HepG2 (cell line): ENCODE results near the gene CTIF. TPM values are rescaled to one million over a fixed set of nuclear protein-coding genes. Genes with fewer than 3 reads are reported as not detected.

ENCODE experiments used
- ATAC-seq: fragments of 200-7000 bp; cut with Tn5 transposase; 3 replicates; pipeline ENCODE4 v1.9.1; 2020; ENCODE audit warnings: mild to moderate bottlenecking, moderate library complexity
- BruUV-seq: library from RNA; stranded (reverse); fragments of 400-500 nt; replicated peaks from 2 replicates; lab custom pipeline; 2021; lab: Mats Ljungman, UMichigan
- CTCF ChIA-PET: fragments of 300-600 bp; formaldehyde crosslinking; extraction: SDS; loops from one replicate; lab custom pipeline; 2021; ENCODE audit warnings: low total read pairs, inconsistent platforms, low intra/inter-chr PET ratio; lab: Yijun Ruan, JAX
- POLR2A ChIA-PET: fragments of 350-600 bp; sonication (Branson Sonifier 250); formaldehyde crosslinking; loops from one replicate; lab custom pipeline; 2020; ENCODE audit warnings: antibody characterized with exemption, inconsistent platforms; lab: Yijun Ruan, JAX
- DNase-seq: peaks from one replicate; pipeline ENCODE4 v3.0.0-alpha.2; 2015; ENCODE audit warnings: low spot score
- FAIRE-seq: peaks from 3 replicates; lab custom pipeline; 2011; peaks lifted over from hg19 to GRCh38; lab: Jason Lieb, UNC
- H2AFZ ChIP-seq: one replicate; pipeline ENCODE4 v1.6.1; 2011; ENCODE audit warnings: low read length, inconsistent platforms
- H3K27ac ChIP-seq: fragments of 300-600 bp; 3 replicates; pipeline ENCODE4 v1.8.0; 2011; ENCODE audit warnings: mixed run types, mild to moderate bottlenecking, mixed read lengths, low read length, inconsistent platforms; ENCODE audit not compliant: insufficient read depth; ENCODE audit errors: extremely low read length
- H3K27me3 ChIP-seq, 2 experiments: fragments of 200-600 bp in 1 of 2; 2 replicates in 1 of 2; 3 replicates in 1 of 2; pipeline versions ENCODE4 v1.6.0 to v1.8.0; 2011; ENCODE audit warnings: low read length in 2 of 2, mild to moderate bottlenecking in 2 of 2, moderate library complexity in 2 of 2, inconsistent platforms in 1 of 2; ENCODE audit not compliant: insufficient read depth in 2 of 2, control insufficient read depth in 1 of 2
- H3K36me3 ChIP-seq, 2 experiments: fragments of 200-600 bp in 1 of 2; replicated peaks in 1 of 2; 2 replicates in 1 of 2; 3 replicates in 1 of 2; pipeline versions ENCODE4 v1.5.1 to v1.8.0; 2011; ENCODE audit warnings: low read length in 2 of 2, inconsistent platforms in 1 of 2; ENCODE audit not compliant: insufficient read depth in 2 of 2, control insufficient read depth in 1 of 2
- H3K4me1 ChIP-seq: 2 replicates; pipeline ENCODE4 v1.5.1; 2012; ENCODE audit warnings: low read length, inconsistent platforms; ENCODE audit not compliant: insufficient read depth
- H3K4me2 ChIP-seq: 2 replicates; pipeline ENCODE4 v1.6.0; 2011; ENCODE audit warnings: low read depth, low read length, inconsistent platforms
- H3K4me3 ChIP-seq, 3 experiments: fragments of 200-600 bp in 1 of 3; sonication (generic), shearing (Covaris generic) in 1 of 3; replicated peaks in 1 of 3; 2 replicates each; pipeline ENCODE4 v1.5.1; 2011 to 2016; ENCODE audit warnings: low read length in 3 of 3, inconsistent platforms in 2 of 3, low read depth in 2 of 3, mild to moderate bottlenecking in 2 of 3, control low read depth in 1 of 3, mixed read lengths in 1 of 3; ENCODE audit not compliant: insufficient read depth in 1 of 3
- H3K79me2 ChIP-seq: one replicate; pipeline ENCODE4 v1.6.1; 2011; ENCODE audit warnings: low read length, inconsistent platforms; ENCODE audit not compliant: insufficient read depth
- H3K9ac ChIP-seq: 2 replicates; pipeline ENCODE4 v1.6.0; 2011; ENCODE audit warnings: mild to moderate bottlenecking, low read depth, low read length, inconsistent platforms; ENCODE audit not compliant: insufficient read depth
- H3K9me3 ChIP-seq: 2 replicates; pipeline ENCODE4 v1.5.1; 2012; ENCODE audit warnings: mild to moderate bottlenecking, low read length
- H4K20me1 ChIP-seq: 2 replicates; pipeline ENCODE4 v1.6.0; 2011; ENCODE audit warnings: inconsistent platforms, mild to moderate bottlenecking, low read length, moderate library complexity; ENCODE audit not compliant: insufficient read depth
- ADNP ChIP-seq: sonication (generic); formaldehyde crosslinking; IDR thresholded peaks from 2 replicates; pipeline ENCODE4 v1.4.0; 2020; ENCODE audit warnings: missing genetic modification reagents
- BHLHE40 ChIP-seq: IDR thresholded peaks from 2 replicates; pipeline ENCODE4 v1.6.1; 2011; ENCODE audit warnings: low read length, improper control_type of control experiment
- DMAP1 ChIP-seq: IDR thresholded peaks from 2 replicates; pipeline ENCODE4 v1.6.1; 2016
- ESRRA ChIP-seq: sonication (generic); formaldehyde crosslinking; IDR thresholded peaks from 2 replicates; pipeline ENCODE4 v1.5.1; 2020; ENCODE audit warnings: mild to moderate bottlenecking, low read depth, missing genetic modification reagents
- IKZF1 ChIP-seq: fragments of 450-650 bp; IDR thresholded peaks from 2 replicates; pipeline ENCODE4 v1.7.1; 2016
- MLX ChIP-seq: IDR thresholded peaks from 2 replicates; pipeline ENCODE4 v1.6.1; 2016
- SCMH1 ChIP-seq: sonication (generic); formaldehyde crosslinking; IDR thresholded peaks from 2 replicates; pipeline ENCODE4 v1.9.0; 2021; ENCODE audit warnings: missing genetic modification reagents, mild to moderate bottlenecking, borderline replicate concordance
- SSRP1 ChIP-seq: IDR thresholded peaks from 2 replicates; pipeline ENCODE4 v1.6.1; 2016; ENCODE audit warnings: control low read depth
- STAG1 ChIP-seq: sonication (generic); formaldehyde crosslinking; IDR thresholded peaks from 2 replicates; pipeline ENCODE4 v1.4.0; 2020; ENCODE audit warnings: missing genetic modification reagents
- TEAD3 ChIP-seq: optimal IDR thresholded peaks from 2 replicates; pipeline ENCODE3; 2016; ENCODE audit warnings: borderline replicate concordance
- ZNF350 ChIP-seq: sonication (generic); formaldehyde crosslinking; IDR thresholded peaks from 2 replicates; pipeline ENCODE4 v1.4.0; 2020; ENCODE audit warnings: mild to moderate bottlenecking, low read depth, missing genetic modification reagents, borderline replicate concordance
- ZNF44 ChIP-seq: sonication (generic); formaldehyde crosslinking; IDR thresholded peaks from 2 replicates; pipeline ENCODE4 v1.5.1; 2020; ENCODE audit warnings: mild to moderate bottlenecking, missing genetic modification reagents
- ZNF547 ChIP-seq: sonication (generic); formaldehyde crosslinking; IDR thresholded peaks from 2 replicates; pipeline ENCODE4 v1.5.1; 2020; ENCODE audit warnings: mild to moderate bottlenecking, missing genetic modification reagents
- ZNF777 ChIP-seq: sonication (generic); formaldehyde crosslinking; IDR thresholded peaks from 2 replicates; pipeline ENCODE4 v1.4.0; 2020; ENCODE audit warnings: missing genetic modification reagents
- ZNF850 ChIP-seq: sonication (generic); formaldehyde crosslinking; conservative IDR thresholded peaks from 2 replicates; pipeline ENCODE4 v1.9.0; 2021; ENCODE audit warnings: mild to moderate bottlenecking, missing genetic modification reagents
- ZNF879 ChIP-seq: sonication (generic); formaldehyde crosslinking; IDR thresholded peaks from 2 replicates; pipeline ENCODE4 v1.8.1; 2023; ENCODE audit warnings: missing genetic modification reagents
- ZSCAN20 ChIP-seq: sonication (generic); formaldehyde crosslinking; IDR thresholded peaks from 2 replicates; pipeline ENCODE4 v1.4.0; 2020; ENCODE audit warnings: missing genetic modification reagents, mild to moderate bottlenecking, borderline replicate concordance
- WGBS: methylation state at CpG from one replicate; pipeline ENCODE4 v1.1.6; 2017; ENCODE audit warnings: low lambda C conversion rate; 5-methylcytosine and 5-hydroxymethylcytosine counted together
- in situ Hi-C: cut with HindIII; loops from 2 replicates; pipeline ENCODE4 v1.10.0; 2017; ENCODE audit warnings: low pct_unique_long_range_greater_than_20kb; ENCODE audit not compliant: extremely low pct_ligation_motif_present
- intact Hi-C: fragments of 100-400 bp; cut with micrococcal nuclease; formaldehyde crosslinking; loops from one replicate; pipeline ENCODE4 v1.10.0; 2022; ENCODE audit not compliant: unreplicated experiment
- polyA plus RNA-seq, 8 experiments: library from polyadenylated mRNA; depleted of rRNA in 3 of 8; stranded (reverse) in 7 of 8; unstranded in 1 of 8; fragments of >200 nt; fragmentation: Illumina TruSeq in 4 of 8; extraction: Trizol in 4 of 8; gene quantifications; 2 replicates each; pipeline versions ENCODE4 v1.2.1 to v1.2.3, GENCODE V29; 2011 to 2016; ENCODE audit warnings: low read depth in 4 of 8, missing spikeins in 1 of 8, mixed read lengths in 1 of 8; ENCODE audit not compliant: insufficient read depth in 1 of 8
- total RNA-seq, 5 experiments: library from RNA; depleted of rRNA; stranded (reverse); fragments of >200 nt; fragmentation: Illumina TruSeq; extraction: Trizol; gene quantifications; 2 replicates each; pipeline ENCODE4 v1.2.3, GENCODE V29; 2016; ENCODE audit warnings: low read depth in 1 of 5
- TF ChIP-seq, protein P1 (sequence below), 2 experiments: fragments of 450-650 bp in 1 of 2; sonication (generic) in 1 of 2; formaldehyde crosslinking; IDR thresholded peaks; 2 replicates each; pipeline versions ENCODE4 v1.5.0 to v1.8.0; 2020 to 2022; ENCODE audit warnings: mild to moderate bottlenecking in 1 of 2, missing genetic modification reagents in 1 of 2
- TF ChIP-seq, protein P2 (sequence below): sonication (generic); formaldehyde crosslinking; IDR thresholded peaks from 2 replicates; pipeline ENCODE4 v1.5.0; 2020; ENCODE audit warnings: missing genetic modification reagents
- TF ChIP-seq, protein P3 (sequence below): sonication (generic); formaldehyde crosslinking; IDR thresholded peaks from 2 replicates; pipeline ENCODE4 v1.5.0; 2020; ENCODE audit warnings: mild to moderate bottlenecking, missing genetic modification reagents

Gene CTIF
- total and polyA plus RNA-seq, 2 of the 13 experiments (the other 11 are each of a cell fraction or from before 2014, with no cell fraction given): 18.2 to 28.0 TPM

GRCh38 chr18:48868468-48869466, 329.9 kb downstream of the CTIF start:
- Histone ChIP-seq H3K27ac (no peak overlapping the region), H2AFZ (no peak overlapping the region)
- no TSS peak for BruUV-seq
- TF ChIP-seq, protein P1, sequence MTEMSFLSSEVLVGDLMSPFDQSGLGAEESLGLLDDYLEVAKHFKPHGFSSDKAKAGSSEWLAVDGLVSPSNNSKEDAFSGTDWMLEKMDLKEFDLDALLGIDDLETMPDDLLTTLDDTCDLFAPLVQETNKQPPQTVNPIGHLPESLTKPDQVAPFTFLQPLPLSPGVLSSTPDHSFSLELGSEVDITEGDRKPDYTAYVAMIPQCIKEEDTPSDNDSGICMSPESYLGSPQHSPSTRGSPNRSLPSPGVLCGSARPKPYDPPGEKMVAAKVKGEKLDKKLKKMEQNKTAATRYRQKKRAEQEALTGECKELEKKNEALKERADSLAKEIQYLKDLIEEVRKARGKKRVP (CRISPR knock-in tag; IDR thresholded peaks at IDR 0.05): no peak
- no peak for TF ChIP-seq IKZF1
- no peak for TF ChIP-seq ZSCAN20 (CRISPR knock-in tag)
- peak; percentile 34 for TF ChIP-seq TEAD3 (CRISPR knock-in tag)
- no peak for TF ChIP-seq ZNF44 (CRISPR knock-in tag)
- no peak for TF ChIP-seq ZNF850 (CRISPR knock-in tag)
- TF ChIP-seq, protein P2, sequence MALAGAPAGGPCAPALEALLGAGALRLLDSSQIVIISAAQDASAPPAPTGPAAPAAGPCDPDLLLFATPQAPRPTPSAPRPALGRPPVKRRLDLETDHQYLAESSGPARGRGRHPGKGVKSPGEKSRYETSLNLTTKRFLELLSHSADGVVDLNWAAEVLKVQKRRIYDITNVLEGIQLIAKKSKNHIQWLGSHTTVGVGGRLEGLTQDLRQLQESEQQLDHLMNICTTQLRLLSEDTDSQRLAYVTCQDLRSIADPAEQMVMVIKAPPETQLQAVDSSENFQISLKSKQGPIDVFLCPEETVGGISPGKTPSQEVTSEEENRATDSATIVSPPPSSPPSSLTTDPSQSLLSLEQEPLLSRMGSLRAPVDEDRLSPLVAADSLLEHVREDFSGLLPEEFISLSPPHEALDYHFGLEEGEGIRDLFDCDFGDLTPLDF (CRISPR knock-in tag): no peak
- no peak for TF ChIP-seq ZNF547 (CRISPR knock-in tag)
- no peak for TF ChIP-seq DMAP1 (CRISPR knock-in tag)
- TF ChIP-seq STAG1 (CRISPR knock-in tag): no peak
- TF ChIP-seq ZNF879: no peak
- TF ChIP-seq BHLHE40: peak; percentile 80
- no peak for TF ChIP-seq ZNF777 (CRISPR knock-in tag)
- TF ChIP-seq MLX (CRISPR knock-in tag): no peak
- TF ChIP-seq ESRRA (CRISPR knock-in tag): no peak
- TF ChIP-seq, protein P3, sequence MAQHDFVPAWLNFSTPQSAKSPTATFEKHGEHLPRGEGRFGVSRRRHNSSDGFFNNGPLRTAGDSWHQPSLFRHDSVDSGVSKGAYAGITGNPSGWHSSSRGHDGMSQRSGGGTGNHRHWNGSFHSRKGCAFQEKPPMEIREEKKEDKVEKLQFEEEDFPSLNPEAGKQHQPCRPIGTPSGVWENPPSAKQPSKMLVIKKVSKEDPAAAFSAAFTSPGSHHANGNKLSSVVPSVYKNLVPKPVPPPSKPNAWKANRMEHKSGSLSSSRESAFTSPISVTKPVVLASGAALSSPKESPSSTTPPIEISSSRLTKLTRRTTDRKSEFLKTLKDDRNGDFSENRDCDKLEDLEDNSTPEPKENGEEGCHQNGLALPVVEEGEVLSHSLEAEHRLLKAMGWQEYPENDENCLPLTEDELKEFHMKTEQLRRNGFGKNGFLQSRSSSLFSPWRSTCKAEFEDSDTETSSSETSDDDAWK (CRISPR knock-in tag): no peak
- TF ChIP-seq ADNP (CRISPR knock-in tag): no peak
- TF ChIP-seq ZNF350: peak; percentile 33; the same call in 1 of the 2 replicates
- TF ChIP-seq SCMH1 (CRISPR knock-in tag): no peak
- TF ChIP-seq SSRP1: no peak

More at GRCh38 chr18:48868468-48869466, 329.9 kb downstream of the CTIF start:
- no peaks in the 10 kb centered on the region for H3K79me2 ChIP-seq
- WGBS: 14% methylated on average over 10 of the region's 14 CpGs
- FAIRE-seq (peak; percentile 80), ATAC-seq (peak; percentile 90), DNase-seq (peak; percentile 69)
- intact Hi-C loops: no loop called here
- no peaks in the 10 kb centered on the region for H4K20me1 ChIP-seq
- ChIA-PET CTCF (no interaction called here), POLR2A (no interaction called here)
- no peaks in the 10 kb centered on the region for H3K27me3 ChIP-seq
- peak overlapping the region; percentile 80 for H3K4me2 ChIP-seq
- H3K9me3 ChIP-seq: no peaks in the 10 kb centered on the region
- H3K9ac ChIP-seq: peak overlapping the region; percentile 22; the same call in 1 of the 2 replicates
- H3K4me1 ChIP-seq: peaks cover 29% of the 10 kb centered on the region
- peak overlapping the region in 1 of 3 experiments; percentile 35; a peak in 2 of 6 replicates for H3K4me3 ChIP-seq
- in situ Hi-C loops: loop anchor here (5.0 kb wide), 1 partner anchor 86 kb away; no protein-coding TSS in a partner anchor
- H3K36me3 ChIP-seq: no peaks in the 10 kb centered on the region
